B cell (primary cell): ENCODE data around the gene INO80D. TPM values are rescaled to one million over a fixed set of nuclear protein-coding genes. Genes with fewer than 3 reads are reported as not detected.

Experiments
- ATAC-seq: fragments of 200-7000 bp; cut with Tn5 transposase; one replicate; pipeline ENCODE4 v1.10.0; 2021; ENCODE audit warnings: low read depth, mild to moderate bottlenecking, moderate number of reproducible peaks, moderate library complexity
- CTCF ChIA-PET: fragments of 350-600 bp; sonication (Branson Sonifier 250); formaldehyde crosslinking; loops from one replicate; lab custom pipeline; 2021; ENCODE audit warnings: antibody characterized with exemption, inconsistent platforms; lab: Charles Lee
- POLR2A ChIA-PET: fragments of 350-600 bp; sonication (Branson Sonifier 250); formaldehyde crosslinking; loops from one replicate; lab custom pipeline; 2021; ENCODE audit warnings: antibody characterized with exemption; lab: Charles Lee
- DNase-seq: peaks from one replicate; pipeline ENCODE4 v3.0.0; 2013
- H2AFZ ChIP-seq: 2 replicates; pipeline ENCODE4 v1.6.1; 2012; ENCODE audit warnings: mild to moderate bottlenecking, low read depth, low read length; ENCODE audit not compliant: insufficient read depth, poor library complexity, severe bottlenecking
- H3K27ac ChIP-seq, 2 donors: 1 replicate in 1 of 2; 2 replicates in 1 of 2; pipeline ENCODE4 v1.5.1; 2012 to 2013; ENCODE audit warnings: low read length in 2 of 2, mild to moderate bottlenecking in 2 of 2, moderate library complexity in 1 of 2
- H3K27me3 ChIP-seq, 4 experiments: fragments of 200-600 bp in 1 of 4; sonication (generic) in 1 of 4; replicated peaks in 1 of 4; 1 replicate in 2 of 4; 2 replicates in 2 of 4; pipeline versions ENCODE4 v1.6.1 to v1.7.0; 2013 to 2016; ENCODE audit warnings: low read length in 3 of 4, mild to moderate bottlenecking in 2 of 4, mixed read lengths in 1 of 4, moderate library complexity in 1 of 4; ENCODE audit not compliant: insufficient read depth in 4 of 4, control insufficient read depth in 3 of 4; ENCODE audit errors: control extremely low read depth in 1 of 4
- H3K36me3 ChIP-seq, 2 experiments: replicated peaks in 1 of 2; 1 replicate in 1 of 2; 2 replicates in 1 of 2; pipeline versions ENCODE4 v1.6.1 to v1.7.1; 2013; ENCODE audit warnings: low read length in 1 of 2; ENCODE audit not compliant: insufficient read depth in 2 of 2, control insufficient read depth in 1 of 2; ENCODE audit errors: control extremely low read depth in 1 of 2, extremely low read depth in 1 of 2
- H3K4me1 ChIP-seq, 2 donors: fragments of 200-600 bp in 1 of 2; sonication (generic) in 1 of 2; 1 replicate in 1 of 2; 2 replicates in 1 of 2; pipeline versions ENCODE4 v1.5.1 to v1.6.1; 2013 to 2017; ENCODE audit warnings: low read length in 2 of 2; ENCODE audit not compliant: control insufficient read depth in 2 of 2, insufficient read depth in 2 of 2
- H3K4me2 ChIP-seq: replicated peaks from 2 replicates; pipeline ENCODE3; 2012; ENCODE audit warnings: mild to moderate bottlenecking, low read depth, low read length; ENCODE audit not compliant: poor library complexity, severe bottlenecking
- H3K4me3 ChIP-seq, 5 experiments: fragments of 200-600 bp in 1 of 5; sonication (generic) in 1 of 5; 1 replicate in 3 of 5; 2 replicates in 2 of 5; pipeline versions ENCODE4 v1.5.1 to v1.7.0; 2011 to 2016; ENCODE audit warnings: low read length in 4 of 5, mild to moderate bottlenecking in 4 of 5, low read depth in 2 of 5, control low read depth in 1 of 5, moderate library complexity in 1 of 5; ENCODE audit not compliant: insufficient read depth in 1 of 5; ENCODE audit errors: control extremely low read depth in 1 of 5, extremely low read depth in 1 of 5
- H3K79me2 ChIP-seq: fragments of 200-600 bp; sonication (generic); one replicate; pipeline ENCODE4 v1.6.0; 2016; ENCODE audit warnings: low read length; ENCODE audit not compliant: control insufficient read depth, insufficient read depth
- H3K9ac ChIP-seq: fragments of 200-600 bp; sonication (generic); 2 replicates; pipeline ENCODE4 v1.6.1; 2017; ENCODE audit warnings: mild to moderate bottlenecking, low read length, moderate library complexity
- H3K9me3 ChIP-seq, 3 donors: one replicate each; pipeline versions ENCODE4 v1.6.1 to v1.7.1; 2013; ENCODE audit warnings: low read length in 2 of 3; ENCODE audit not compliant: control insufficient read depth in 2 of 3, insufficient read depth in 1 of 3; ENCODE audit errors: control extremely low read depth in 1 of 3
- H4K20me1 ChIP-seq: 2 replicates; pipeline ENCODE4 v1.6.0; 2012; ENCODE audit warnings: mild to moderate bottlenecking, low read length; ENCODE audit not compliant: insufficient read depth, control insufficient read depth, poor library complexity, severe bottlenecking
- H3K27ac Mint-ChIP-seq: one replicate; pipeline ENCODE4 v1.8.0; 2021; ENCODE audit warnings: mixed read lengths
- H3K27me3 Mint-ChIP-seq: one replicate; pipeline ENCODE4 v1.8.0; 2021; ENCODE audit warnings: mixed read lengths
- H3K4me1 Mint-ChIP-seq: one replicate; pipeline ENCODE4 v1.8.0; 2021; ENCODE audit warnings: mixed read lengths
- H3K4me3 Mint-ChIP-seq: one replicate; pipeline ENCODE4 v1.8.0; 2021; ENCODE audit warnings: mixed read lengths
- H3K9me3 Mint-ChIP-seq: one replicate; pipeline ENCODE4 v1.8.0; 2022; ENCODE audit warnings: mixed read lengths; ENCODE audit not compliant: insufficient read depth
- EZH2 ChIP-seq: IDR thresholded peaks from 2 replicates; pipeline ENCODE4 v1.6.1; 2012; ENCODE audit warnings: borderline replicate concordance, low read depth, mild to moderate bottlenecking, moderate library complexity, low read length; ENCODE audit not compliant: insufficient read depth, poor library complexity, severe bottlenecking
- WGBS: methylation state at CpG from one replicate; pipeline ENCODE4 v1.1.5; 2013; ENCODE audit warnings: missing lambda C conversion rate; ENCODE audit not compliant: insufficient coverage; 5-methylcytosine and 5-hydroxymethylcytosine counted together
- intact Hi-C: fragments of 100-400 bp; cut with micrococcal nuclease; formaldehyde crosslinking; loops from one replicate; pipeline ENCODE4 v1.10.0; 2022
- polyA plus RNA-seq: library from polyadenylated mRNA; depleted of rRNA; stranded (reverse); fragments of >200 nt; gene quantifications from 2 replicates; pipeline ENCODE4 v1.2.3, GENCODE V29; 2012
- total RNA-seq, 2 donors: library from RNA; stranded (reverse); fragments of 120-200 nt in 1 of 2; gene quantifications; 1 replicate in 1 of 2; 2 replicates in 1 of 2; pipeline versions ENCODE4 v1.2.3 to v1.2.4, GENCODE V29; 2013 to 2022
- TF ChIP-seq, protein P1 (sequence below): fragments of 200-600 bp; IDR thresholded peaks from one replicate; pipeline ENCODE4 v1.8.0; 2022; ENCODE audit warnings: antibody characterized with exemption, mild to moderate bottlenecking

The INO80D gene
- total and polyA plus RNA-seq, 2 donors (not counting 1 experiment from before 2014, with no cell fraction given): 6.3 to 61.2 TPM

DNA sequence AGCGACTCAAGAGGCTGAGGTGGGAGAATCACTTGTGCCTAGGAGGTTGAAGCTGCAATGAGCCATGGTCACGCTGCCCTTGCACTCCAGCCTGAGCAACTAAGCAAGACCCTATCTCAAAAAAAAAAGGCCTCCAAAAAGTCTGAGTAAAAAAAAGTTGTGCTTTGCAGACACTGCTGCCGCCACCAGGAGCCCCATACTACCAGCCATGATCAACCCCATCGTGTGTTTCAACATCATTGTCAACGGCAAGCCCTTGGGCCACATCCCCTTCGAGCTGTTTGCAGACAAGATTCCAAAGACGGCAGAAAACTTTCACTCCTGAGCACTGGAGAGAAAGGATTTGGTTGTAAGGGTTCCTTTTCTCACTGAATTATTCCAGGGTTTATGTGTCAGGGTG lies 137.1 kb downstream of the INO80D start:
- ATAC-seq (no peak), DNase-seq (no peak)
- no peaks in the 10 kb centered on the region for H3K9me3 Mint-ChIP-seq
- Histone ChIP-seq H3K79me2 (no peaks in the 10 kb centered on the region), H4K20me1 (no peaks in the 10 kb centered on the region), H3K4me1 (no peaks in the 10 kb centered on the region), H3K9me3 (no peaks in the 10 kb centered on the region), H3K4me3 (no peak overlapping the region), H3K27ac (no peak overlapping the region), H3K4me2 (no peak overlapping the region), H3K9ac (no peak overlapping the region), H3K36me3 (no peaks in the 10 kb centered on the region), H3K27me3 (peaks cover 0 to 2% (median 0%) of the 10 kb centered on the region in 4 experiments), H2AFZ (no peak overlapping the region)
- TF ChIP-seq EZH2: no peak
- TF ChIP-seq, protein P1, sequence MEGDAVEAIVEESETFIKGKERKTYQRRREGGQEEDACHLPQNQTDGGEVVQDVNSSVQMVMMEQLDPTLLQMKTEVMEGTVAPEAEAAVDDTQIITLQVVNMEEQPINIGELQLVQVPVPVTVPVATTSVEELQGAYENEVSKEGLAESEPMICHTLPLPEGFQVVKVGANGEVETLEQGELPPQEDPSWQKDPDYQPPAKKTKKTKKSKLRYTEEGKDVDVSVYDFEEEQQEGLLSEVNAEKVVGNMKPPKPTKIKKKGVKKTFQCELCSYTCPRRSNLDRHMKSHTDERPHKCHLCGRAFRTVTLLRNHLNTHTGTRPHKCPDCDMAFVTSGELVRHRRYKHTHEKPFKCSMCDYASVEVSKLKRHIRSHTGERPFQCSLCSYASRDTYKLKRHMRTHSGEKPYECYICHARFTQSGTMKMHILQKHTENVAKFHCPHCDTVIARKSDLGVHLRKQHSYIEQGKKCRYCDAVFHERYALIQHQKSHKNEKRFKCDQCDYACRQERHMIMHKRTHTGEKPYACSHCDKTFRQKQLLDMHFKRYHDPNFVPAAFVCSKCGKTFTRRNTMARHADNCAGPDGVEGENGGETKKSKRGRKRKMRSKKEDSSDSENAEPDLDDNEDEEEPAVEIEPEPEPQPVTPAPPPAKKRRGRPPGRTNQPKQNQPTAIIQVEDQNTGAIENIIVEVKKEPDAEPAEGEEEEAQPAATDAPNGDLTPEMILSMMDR: no peak
- POLR2A ChIA-PET: no interaction called here
- no peak overlapping the region for H3K27ac Mint-ChIP-seq
- intact Hi-C loops: loop anchor here (1.0 to 5.0 kb wide), 3 partner anchors 267 to 1688 kb away; partner anchors contain the start of gene NRP2
- peaks cover 30% of the 10 kb centered on the region for H3K27me3 Mint-ChIP-seq
- WGBS: 84% methylated on average over 4 of the region's 7 CpGs
- peaks cover 3% of the 10 kb centered on the region for H3K4me1 Mint-ChIP-seq
- H3K4me3 Mint-ChIP-seq: no peak overlapping the region
- CTCF ChIA-PET: interaction anchor here (0.9 to 4.1 kb wide), 13 partner anchors 8 to 1804 kb away, joined by 3 to 28 read pairs (median 5); no protein-coding TSS in a partner anchor

DNA sequence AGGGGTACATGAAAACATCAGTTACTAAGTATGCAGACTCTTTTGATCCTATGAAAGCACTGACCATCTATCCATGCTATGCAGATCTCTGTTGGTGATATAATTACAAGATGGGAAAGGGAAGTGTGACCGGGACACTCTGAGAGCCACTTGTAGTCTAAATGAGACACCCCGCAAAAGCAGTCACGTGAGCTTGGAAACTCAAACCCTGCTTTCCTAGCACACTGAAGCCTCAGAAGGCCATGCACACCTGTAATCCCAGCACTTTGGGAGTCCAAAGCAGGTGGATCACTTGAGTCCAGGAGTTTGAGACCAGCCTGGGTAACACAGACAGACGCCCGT lies 137.5 kb downstream of the INO80D start:
- H3K9me3 ChIP-seq: no peaks in the 10 kb centered on the region
- no peak overlapping the region for H2AFZ ChIP-seq
- H3K9ac ChIP-seq: no peak overlapping the region
- H3K4me2 ChIP-seq: no peak overlapping the region
- POLR2A ChIA-PET: no interaction called here
- no peaks in the 10 kb centered on the region for H4K20me1 ChIP-seq
- H3K4me3 ChIP-seq: no peak overlapping the region
- H3K36me3 ChIP-seq: no peaks in the 10 kb centered on the region
- Mint-ChIP-seq H3K27me3 (peaks cover 26% of the 10 kb centered on the region), H3K4me3 (no peak overlapping the region), H3K27ac (no peak overlapping the region), H3K9me3 (no peaks in the 10 kb centered on the region), H3K4me1 (peaks cover 3% of the 10 kb centered on the region)
- intact Hi-C loops: loop anchor here (1.0 to 5.0 kb wide), 3 partner anchors 266 to 1688 kb away; partner anchors contain the start of gene NRP2
- no peak for DNase-seq
- H3K27ac ChIP-seq: no peak overlapping the region
- no peak for ATAC-seq
- CTCF ChIA-PET: interaction anchor here (0.7 to 4.1 kb wide), 16 partner anchors 8 to 1877 kb away, joined by 3 to 28 read pairs (median 5); no protein-coding TSS in a partner anchor
- H3K4me1 ChIP-seq: no peaks in the 10 kb centered on the region
- no peak for TF ChIP-seq EZH2
- TF ChIP-seq, protein P1: no peak
- H3K79me2 ChIP-seq: no peaks in the 10 kb centered on the region
- 100% methylated on average over 3 of the region's 5 CpGs for WGBS
- H3K27me3 ChIP-seq: peaks cover 0 to 2% (median 0%) of the 10 kb centered on the region in 4 experiments
